ENCODE measurements around the gene NFKB1. TPM values are rescaled to one million over a fixed set of nuclear protein-coding genes. Genes with fewer than 3 reads are reported as not detected.

Gene NFKB1
- total RNA-seq, 4 donors from 2014 or later, result 31.6 to 42.1 (median 39.7) TPM

DNA sequence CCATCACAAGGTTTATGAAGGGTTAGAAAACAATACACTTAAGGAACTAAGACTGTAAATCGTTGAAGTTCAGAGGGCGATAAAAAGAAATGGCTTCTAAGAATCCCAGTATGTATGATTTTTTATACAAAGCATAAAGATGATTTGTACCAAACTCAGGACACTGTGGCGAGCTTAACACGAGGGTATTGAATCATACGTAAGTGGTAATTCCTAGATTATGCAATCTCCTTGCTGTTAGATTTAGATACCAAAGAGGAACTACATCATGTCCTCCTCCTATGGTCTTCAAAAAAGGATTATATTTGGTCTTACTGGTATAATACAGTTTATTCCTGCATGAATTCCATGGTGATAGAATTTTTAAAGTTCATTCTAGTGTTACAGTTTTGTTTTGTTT, 23.9 kb downstream of the NFKB1 start:
- Histone ChIP-seq H3K27me3 (no peaks in the 10 kb centered on the region), H3K4me3 (no peak overlapping the region), H3K9me3 (no peaks in the 10 kb centered on the region), H3K27ac (replicated peaks in 1 of 4) (no peak overlapping the region), H3K36me3 (peaks cover 0 to 9% (median 2%) of the 10 kb centered on the region in 4 donors), H3K4me1 (peaks cover 0 to 29% (median 21%) of the 10 kb centered on the region in 4 donors)
- intact Hi-C loops (cut with DNase I), result no loop called here
- no peak for DNase-seq (ENCODE audit: extremely low spot score)
- TF ChIP-seq POLR2A (IDR thresholded peaks at IDR 0.05; ENCODE audit: low read depth) (no peak), CTCF (IDR thresholded peaks at IDR 0.05) (no peak), EP300 (IDR thresholded peaks at IDR 0.05) (no peak), POLR2AphosphoS5 (IDR thresholded peaks at IDR 0.05) (no peak)
- 88% methylated on average over 5 of the region's 5 CpGs for WGBS

GRCh38 chr4:102525504-102525903, 24.3 kb downstream of the NFKB1 start:
- WGBS, result 96% methylated on average over 1 of the region's 1 CpG

DNA sequence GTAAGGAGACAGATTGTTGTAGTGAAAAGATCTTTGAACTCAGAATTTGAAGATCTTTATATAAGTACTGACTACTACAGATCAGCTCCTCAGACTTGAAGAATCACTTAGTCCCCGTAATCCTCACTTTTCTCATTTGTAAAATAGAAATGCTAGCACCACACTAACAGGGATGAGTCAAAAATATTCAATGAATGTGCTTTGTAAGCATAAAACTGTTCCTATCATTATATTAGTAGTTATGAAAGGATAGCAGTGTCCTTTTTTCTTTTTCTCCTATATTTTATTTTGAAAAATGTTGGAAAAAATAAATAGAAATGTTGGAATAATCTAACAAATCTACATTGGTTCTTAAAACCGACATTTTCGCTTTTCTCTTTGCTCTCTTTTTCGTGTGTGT, 25.4 kb downstream of the NFKB1 start:
- H3K9me3 ChIP-seq, result no peaks in the 10 kb centered on the region
- no peak overlapping the region for H3K27ac ChIP-seq (replicated peaks in 1 of 4)
- intact Hi-C loops (cut with DNase I), result no loop called here
- TF ChIP-seq EP300 (IDR thresholded peaks at IDR 0.05), result no peak
- TF ChIP-seq CTCF (IDR thresholded peaks at IDR 0.05), result no peak
- no peak for TF ChIP-seq POLR2AphosphoS5 (IDR thresholded peaks at IDR 0.05)
- TF ChIP-seq POLR2A (IDR thresholded peaks at IDR 0.05; ENCODE audit: low read depth), result no peak
- peaks cover 0 to 20% (median 18%) of the 10 kb centered on the region in 4 donors for H3K4me1 ChIP-seq
- DNase-seq (ENCODE audit: extremely low spot score), result no peak
- H3K27me3 ChIP-seq, result no peaks in the 10 kb centered on the region
- WGBS, result 93% methylated on average over 4 of the region's 4 CpGs
- H3K4me3 ChIP-seq, result no peak overlapping the region
- peaks cover 0 to 13% (median 6%) of the 10 kb centered on the region in 4 donors for H3K36me3 ChIP-seq

More at GRCh38 chr4:102525504-102525903, 24.3 kb downstream of the NFKB1 start:
- Histone ChIP-seq H3K4me3 (no peak overlapping the region), H3K27ac (replicated peaks in 1 of 4) (no peak overlapping the region), H3K9me3 (no peaks in the 10 kb centered on the region), H3K27me3 (no peaks in the 10 kb centered on the region), H3K36me3 (peaks cover 0 to 13% (median 4%) of the 10 kb centered on the region in 4 donors), H3K4me1 (peaks cover 0 to 29% (median 19%) of the 10 kb centered on the region in 4 donors)
- no peak for DNase-seq (ENCODE audit: extremely low spot score)
- intact Hi-C loops (cut with DNase I), result no loop called here
- no peak for TF ChIP-seq EP300 (IDR thresholded peaks at IDR 0.05)
- no peak for TF ChIP-seq CTCF (IDR thresholded peaks at IDR 0.05)

DNA sequence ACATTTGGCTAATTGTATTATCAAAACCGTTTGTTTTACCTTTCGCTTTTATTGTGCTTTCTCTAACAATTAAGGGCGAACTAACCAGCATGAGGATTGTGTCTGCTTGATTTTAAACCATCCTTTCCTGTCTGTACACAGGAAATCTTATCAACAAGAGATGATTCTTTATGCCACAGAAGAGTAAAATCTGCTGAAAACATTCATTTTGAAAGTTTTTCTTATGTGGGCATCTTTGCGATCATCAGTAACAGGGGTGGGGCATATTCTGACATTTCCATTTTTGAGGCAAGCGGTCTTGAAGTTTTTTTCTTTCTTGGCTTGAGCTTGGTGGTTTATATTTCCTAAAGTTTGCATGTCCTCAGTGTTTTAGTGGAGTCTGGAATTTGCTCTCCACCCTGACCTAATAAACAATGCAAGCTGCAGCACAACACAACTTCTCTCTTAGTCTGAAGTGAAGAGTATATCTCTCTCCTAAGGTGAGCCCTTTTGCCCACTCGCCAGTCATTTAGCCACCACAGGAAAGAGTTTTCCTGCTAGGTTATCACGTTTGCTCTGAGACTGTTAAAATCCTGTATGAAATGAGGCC, 26.6 kb downstream of the NFKB1 start:
- no peak overlapping the region for H3K27ac ChIP-seq (replicated peaks in 1 of 4)
- no peaks in the 10 kb centered on the region for H3K27me3 ChIP-seq
- no peak for DNase-seq (ENCODE audit: extremely low spot score)
- H3K4me1 ChIP-seq, result peaks cover 0 to 18% (median 8%) of the 10 kb centered on the region in 4 donors
- 85% methylated on average over 7 of the region's 7 CpGs for WGBS
- peaks cover 0 to 13% (median 6%) of the 10 kb centered on the region in 4 donors for H3K36me3 ChIP-seq
- no peak overlapping the region for H3K4me3 ChIP-seq
- intact Hi-C loops (cut with DNase I), result no loop called here
- H3K9me3 ChIP-seq, result no peaks in the 10 kb centered on the region
- TF ChIP-seq CTCF (IDR thresholded peaks at IDR 0.05) (no peak), POLR2AphosphoS5 (IDR thresholded peaks at IDR 0.05) (no peak), POLR2A (IDR thresholded peaks at IDR 0.05; ENCODE audit: low read depth) (no peak), EP300 (IDR thresholded peaks at IDR 0.05) (no peak)

GRCh38 chr4:102529977-102530376, 28.8 kb downstream of the NFKB1 start:
- intact Hi-C loops (cut with DNase I), result no loop called here
- Histone ChIP-seq H3K36me3 (peaks cover 0 to 13% (median 6%) of the 10 kb centered on the region in 4 donors), H3K27me3 (no peaks in the 10 kb centered on the region), H3K9me3 (no peaks in the 10 kb centered on the region), H3K4me1 (peaks cover 0 to 19% (median 11%) of the 10 kb centered on the region in 4 donors), H3K4me3 (no peak overlapping the region), H3K27ac (replicated peaks in 1 of 4) (no peak overlapping the region)
- TF ChIP-seq POLR2AphosphoS5 (IDR thresholded peaks at IDR 0.05), result no peak
- TF ChIP-seq CTCF (IDR thresholded peaks at IDR 0.05), result no peak
- no peak for TF ChIP-seq EP300 (IDR thresholded peaks at IDR 0.05)
- no peak for TF ChIP-seq POLR2A (IDR thresholded peaks at IDR 0.05; ENCODE audit: low read depth)
- DNase-seq (ENCODE audit: extremely low spot score), result no peak
- 76% methylated on average over 1 of the region's 1 CpG for WGBS

Measured in esophagus muscularis mucosa (tissue), 4 donors.